Fibroblast of lung (primary cell): ENCODE results near the gene MRPL4.

ENCODE experiments used
- EZH2 ChIP-seq: IDR thresholded peaks from 2 replicates; pipeline ENCODE4 v1.5.1; 2012; ENCODE audit warnings: low read length, control low read depth, mild to moderate bottlenecking; ENCODE audit errors: missing control alignments
- TF ChIP-seq, protein P1 (sequence below), 2 donors: IDR thresholded peaks in 1 of 2; conservative IDR thresholded peaks in 1 of 2; 1 replicate in 1 of 2; 2 replicates in 1 of 2; pipeline ENCODE4 v1.5.1; 2011 to 2012; ENCODE audit warnings: low read length in 2 of 2, control low read depth in 1 of 2, inconsistent platforms in 1 of 2, low read depth in 1 of 2, mild to moderate bottlenecking in 1 of 2

DNA sequence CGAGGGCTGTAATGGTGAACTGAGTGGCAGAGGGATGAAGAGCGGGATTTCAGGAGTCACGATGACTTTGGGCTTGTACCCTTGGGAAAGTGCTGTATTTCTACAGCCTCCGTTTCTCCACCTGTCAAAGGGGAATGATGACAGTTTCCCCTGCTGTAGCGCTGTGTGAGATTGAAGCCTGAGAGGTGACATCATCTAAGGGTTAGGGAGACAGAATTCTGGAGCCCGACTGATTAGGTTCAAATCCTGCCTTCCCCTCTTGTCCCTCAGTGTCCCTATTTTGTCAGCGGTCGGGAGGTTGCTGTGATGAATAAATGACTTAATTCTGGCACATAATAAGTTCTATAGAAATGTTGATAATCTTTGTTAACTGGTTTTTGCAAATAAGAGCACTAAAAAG lies 693 bp downstream of the MRPL4 start:
- TF ChIP-seq, protein P1, sequence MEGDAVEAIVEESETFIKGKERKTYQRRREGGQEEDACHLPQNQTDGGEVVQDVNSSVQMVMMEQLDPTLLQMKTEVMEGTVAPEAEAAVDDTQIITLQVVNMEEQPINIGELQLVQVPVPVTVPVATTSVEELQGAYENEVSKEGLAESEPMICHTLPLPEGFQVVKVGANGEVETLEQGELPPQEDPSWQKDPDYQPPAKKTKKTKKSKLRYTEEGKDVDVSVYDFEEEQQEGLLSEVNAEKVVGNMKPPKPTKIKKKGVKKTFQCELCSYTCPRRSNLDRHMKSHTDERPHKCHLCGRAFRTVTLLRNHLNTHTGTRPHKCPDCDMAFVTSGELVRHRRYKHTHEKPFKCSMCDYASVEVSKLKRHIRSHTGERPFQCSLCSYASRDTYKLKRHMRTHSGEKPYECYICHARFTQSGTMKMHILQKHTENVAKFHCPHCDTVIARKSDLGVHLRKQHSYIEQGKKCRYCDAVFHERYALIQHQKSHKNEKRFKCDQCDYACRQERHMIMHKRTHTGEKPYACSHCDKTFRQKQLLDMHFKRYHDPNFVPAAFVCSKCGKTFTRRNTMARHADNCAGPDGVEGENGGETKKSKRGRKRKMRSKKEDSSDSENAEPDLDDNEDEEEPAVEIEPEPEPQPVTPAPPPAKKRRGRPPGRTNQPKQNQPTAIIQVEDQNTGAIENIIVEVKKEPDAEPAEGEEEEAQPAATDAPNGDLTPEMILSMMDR (conservative IDR thresholded peaks at IDR 0.05 in 1 of 2, IDR thresholded peaks at IDR 0.05 in 1 of 2; ENCODE audit: low read depth in 1 of 2, low read length in 2 of 2): no peak
- no peak for TF ChIP-seq EZH2
